Tibial nerve (tissue), 4 donors: ENCODE results near the gene SUGP2.

Source experiments
- EP300 ChIP-seq, 2 donors: sonication (generic); formaldehyde crosslinking; IDR thresholded peaks; one replicate each; pipeline ENCODE4 v1.6.1; 2017; ENCODE audit warnings: antibody characterized with exemption in 2 of 2, mild to moderate bottlenecking in 1 of 2
- POLR2A ChIP-seq, 2 donors: fragments of 450-650 bp; IDR thresholded peaks; one replicate each; pipeline ENCODE4 v1.6.1; 2017; ENCODE audit warnings: antibody characterized with exemption in 2 of 2, mild to moderate bottlenecking in 2 of 2, moderate library complexity in 2 of 2
- TF ChIP-seq, protein P1 (sequence below), 5 experiments: fragments of 200-600 bp in 3 of 5; fragments of 450-650 bp in 2 of 5; sonication (generic) in 3 of 5; IDR thresholded peaks; one replicate each; pipeline ENCODE4 v1.5.1; 2016 to 2019; ENCODE audit warnings: antibody characterized with exemption in 5 of 5, mild to moderate bottlenecking in 3 of 5, moderate library complexity in 2 of 5

GRCh38 chr19:18991006-18991405 lies 42.3 kb downstream of the SUGP2 start:
- TF ChIP-seq, protein P1, sequence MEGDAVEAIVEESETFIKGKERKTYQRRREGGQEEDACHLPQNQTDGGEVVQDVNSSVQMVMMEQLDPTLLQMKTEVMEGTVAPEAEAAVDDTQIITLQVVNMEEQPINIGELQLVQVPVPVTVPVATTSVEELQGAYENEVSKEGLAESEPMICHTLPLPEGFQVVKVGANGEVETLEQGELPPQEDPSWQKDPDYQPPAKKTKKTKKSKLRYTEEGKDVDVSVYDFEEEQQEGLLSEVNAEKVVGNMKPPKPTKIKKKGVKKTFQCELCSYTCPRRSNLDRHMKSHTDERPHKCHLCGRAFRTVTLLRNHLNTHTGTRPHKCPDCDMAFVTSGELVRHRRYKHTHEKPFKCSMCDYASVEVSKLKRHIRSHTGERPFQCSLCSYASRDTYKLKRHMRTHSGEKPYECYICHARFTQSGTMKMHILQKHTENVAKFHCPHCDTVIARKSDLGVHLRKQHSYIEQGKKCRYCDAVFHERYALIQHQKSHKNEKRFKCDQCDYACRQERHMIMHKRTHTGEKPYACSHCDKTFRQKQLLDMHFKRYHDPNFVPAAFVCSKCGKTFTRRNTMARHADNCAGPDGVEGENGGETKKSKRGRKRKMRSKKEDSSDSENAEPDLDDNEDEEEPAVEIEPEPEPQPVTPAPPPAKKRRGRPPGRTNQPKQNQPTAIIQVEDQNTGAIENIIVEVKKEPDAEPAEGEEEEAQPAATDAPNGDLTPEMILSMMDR (IDR thresholded peaks at IDR 0.05): no peak
- no peak for TF ChIP-seq EP300 (IDR thresholded peaks at IDR 0.05)
- no peak for TF ChIP-seq POLR2A (IDR thresholded peaks at IDR 0.05)
